ENCODE data around the gene MAPK13.

Gene MAPK13

GRCh38 chr6:36104836-36105235 is 25.5 kb upstream of the MAPK13 start:
- DNase-seq (ENCODE audit: low read depth), result no peak
- no peak for TF ChIP-seq CTCF (IDR thresholded peaks at IDR 0.05; ENCODE audit: control insufficient read depth, insufficient read depth, low read depth, low read length, missing control alignments)
- H3K4me3 ChIP-seq (ENCODE audit: control insufficient read depth, low read depth, low read length), result no peak overlapping the region

- DNase-seq (ENCODE audit: low read depth), result no peak
- no peak for TF ChIP-seq CTCF (IDR thresholded peaks at IDR 0.05; ENCODE audit: control insufficient read depth, insufficient read depth, low read depth, low read length, missing control alignments)
These were observed 21.2 kb upstream of the MAPK13 start for GRCh38 chr6:36109092-36109491.

GRCh38 chr6:36110050-36110449 is 20.3 kb upstream of the MAPK13 start:
- no peak for TF ChIP-seq CTCF (IDR thresholded peaks at IDR 0.05; ENCODE audit: control insufficient read depth, insufficient read depth, low read depth, low read length, missing control alignments)
- DNase-seq (ENCODE audit: low read depth), result no peak
- no peak overlapping the region for H3K4me3 ChIP-seq (ENCODE audit: control insufficient read depth, low read depth, low read length)

More at GRCh38 chr6:36109092-36109491, 21.2 kb upstream of the MAPK13 start:
- H3K4me3 ChIP-seq (ENCODE audit: control insufficient read depth, low read depth, low read length), result no peak overlapping the region

- H3K4me3 ChIP-seq (ENCODE audit: control insufficient read depth, low read depth, low read length), result no peak overlapping the region
- no peak for DNase-seq (ENCODE audit: low read depth)
- TF ChIP-seq CTCF (IDR thresholded peaks at IDR 0.05; ENCODE audit: control insufficient read depth, insufficient read depth, low read depth, low read length, missing control alignments), result no peak
These were observed 19.4 kb upstream of the MAPK13 start for GRCh38 chr6:36110863-36111262.

- DNase-seq (ENCODE audit: low read depth), result no peak
- H3K4me3 ChIP-seq (ENCODE audit: control insufficient read depth, low read depth, low read length), result no peak overlapping the region
- TF ChIP-seq CTCF (IDR thresholded peaks at IDR 0.05; ENCODE audit: control insufficient read depth, insufficient read depth, low read depth, low read length, missing control alignments), result no peak
These were observed 18.8 kb upstream of the MAPK13 start for GRCh38 chr6:36111526-36111925.

GRCh38 chr6:36113049-36113448 is 17.3 kb upstream of the MAPK13 start:
- no peak for DNase-seq (ENCODE audit: low read depth)
- TF ChIP-seq CTCF (IDR thresholded peaks at IDR 0.05; ENCODE audit: control insufficient read depth, insufficient read depth, low read depth, low read length, missing control alignments), result no peak
- H3K4me3 ChIP-seq (ENCODE audit: control insufficient read depth, low read depth, low read length), result no peak overlapping the region

- no peak for DNase-seq (ENCODE audit: low read depth)
- no peak for TF ChIP-seq CTCF (IDR thresholded peaks at IDR 0.05; ENCODE audit: control insufficient read depth, insufficient read depth, low read depth, low read length, missing control alignments)
- no peak overlapping the region for H3K4me3 ChIP-seq (ENCODE audit: control insufficient read depth, low read depth, low read length)
These were observed 16.6 kb upstream of the MAPK13 start for GRCh38 chr6:36113703-36114102.
